ENCODE measurements around the gene PPP2R3B. TPM values are rescaled to one million over a fixed set of nuclear protein-coding genes. Genes with fewer than 3 reads are reported as not detected.

PPP2R3B gene, protein sequence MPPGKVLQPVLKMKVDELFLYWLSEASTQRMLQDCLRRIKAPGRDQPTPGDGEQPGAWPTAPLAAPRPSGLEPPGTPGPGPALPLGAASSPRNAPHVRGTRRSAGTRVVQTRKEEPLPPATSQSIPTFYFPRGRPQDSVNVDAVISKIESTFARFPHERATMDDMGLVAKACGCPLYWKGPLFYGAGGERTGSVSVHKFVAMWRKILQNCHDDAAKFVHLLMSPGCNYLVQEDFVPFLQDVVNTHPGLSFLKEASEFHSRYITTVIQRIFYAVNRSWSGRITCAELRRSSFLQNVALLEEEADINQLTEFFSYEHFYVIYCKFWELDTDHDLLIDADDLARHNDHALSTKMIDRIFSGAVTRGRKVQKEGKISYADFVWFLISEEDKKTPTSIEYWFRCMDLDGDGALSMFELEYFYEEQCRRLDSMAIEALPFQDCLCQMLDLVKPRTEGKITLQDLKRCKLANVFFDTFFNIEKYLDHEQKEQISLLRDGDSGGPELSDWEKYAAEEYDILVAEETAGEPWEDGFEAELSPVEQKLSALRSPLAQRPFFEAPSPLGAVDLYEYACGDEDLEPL
- 12.3 to 32.6 TPM (median 25.0 TPM) in 5 replicates for total RNA-seq (2022; extraction: Qiagen RNA extraction; ENCODE audit: low read depth)

GRCh38 chrX:386768-387575 is at the start of gene PPP2R3B:
TSS of gene PPP2R3B (minus strand) at chrX:386907. CDS start at chrX:386691, 216 bp downstream.

GRCh38 chrX:318739-319578 is 67.7 kb downstream of the PPP2R3B start, which contains the start of gene GTPBP6:
TSS of gene GTPBP6 (minus strand) at chrX:318796. CDS start at chrX:318787, 9 bp downstream.

Other genes starting within 250 kb of the PPP2R3B start
- 19.0 to 34.6 TPM (median 31.3 TPM) in 5 replicates for gene PLCXD1, start 105.5 kb downstream of the PPP2R3B start, total RNA-seq (2022; extraction: Qiagen RNA extraction; ENCODE audit: low read depth)
- 27.1 to 59.5 TPM (median 54.6 TPM) in 5 replicates for gene GTPBP6, start 68.1 kb downstream of the PPP2R3B start, total RNA-seq (2022; extraction: Qiagen RNA extraction; ENCODE audit: low read depth)
- not detected in 5 replicates for gene SHOX, start 243.9 kb upstream of the PPP2R3B start, total RNA-seq (2022; extraction: Qiagen RNA extraction; ENCODE audit: low read depth)

Data from A549 treated with ZK216348 at 1 μM for 4 hours (cell line).